SK-MEL-5 (cell line): Measurements from ENCODE around the gene TMEM53. TPM values are rescaled to one million over a fixed set of nuclear protein-coding genes. Genes with fewer than 3 reads are reported as not detected.

Source experiments
- DNase-seq: peaks from one replicate; pipeline ENCODE4 v3.0.0-alpha.2; 2016; ENCODE audit warnings: low read depth, low spot score
- in situ Hi-C: cut with HindIII; loops from 2 replicates; pipeline ENCODE4 v1.10.0; 2016; ENCODE audit warnings: low sequenced_read_pairs, high pct_unique_total_duplicates, low pct_unique_long_range_greater_than_20kb
- polyA plus RNA-seq, 2 experiments: library from polyadenylated mRNA; depleted of rRNA; stranded (reverse); fragments of >200 nt; gene quantifications; 2 replicates each; pipeline ENCODE4 v1.2.3, GENCODE V29; 2015
- total RNA-seq: library from RNA; depleted of rRNA; stranded (reverse); fragments of >200 nt; shearing (Covaris generic); gene quantifications from 2 replicates; pipeline ENCODE4 v1.2.3, GENCODE V29; 2014; rRNA removed

TMEM53 gene
- total RNA-seq, result 18.0 and 20.0 TPM in 2 replicates
- polyA plus RNA-seq (2015; cell fraction: cytosol; rRNA removed), result 24.3 and 25.4 TPM in 2 replicates
- 10.3 and 12.4 TPM in 2 replicates for polyA plus RNA-seq (2015; cell fraction: nucleus; rRNA removed)

- peak; percentile 99 for DNase-seq
- in situ Hi-C loops, result no loop called here
Observed at GRCh38 chr1:44674113-44675000, at the start of gene TMEM53, which contains the start of gene ARMH1. Gene TMEM53, minus strand, starts transcription at chr1:44674481. Its CDS starts 90 bp downstream, at chr1:44674391. Gene ARMH1, plus strand, starts transcription at chr1:44674714. Its CDS starts 14,984 bp downstream, at chr1:44689698.

GRCh38 chr1:44723496-44724295 is 49.4 kb upstream of the TMEM53 start:
- in situ Hi-C loops, result no loop called here

GRCh38 chr1:44723064-44723463 is 48.8 kb upstream of the TMEM53 start:
- in situ Hi-C loops, result no loop called here
- DNase-seq, result no peak

More at GRCh38 chr1:44723496-44724295, 49.4 kb upstream of the TMEM53 start:
- no peak for DNase-seq

GRCh38 chr1:44721485-44722361 is 47.4 kb upstream of the TMEM53 start:
- in situ Hi-C loops, result no loop called here
- peak; percentile 96 for DNase-seq

GRCh38 chr1:44720281-44720680 is 46.0 kb upstream of the TMEM53 start:
- no peak for DNase-seq
- in situ Hi-C loops, result no loop called here

- no peak for DNase-seq
- in situ Hi-C loops, result no loop called here
Observed at GRCh38 chr1:44719318-44719717, 45.0 kb upstream of the TMEM53 start.

GRCh38 chr1:44718091-44718490 is 43.8 kb upstream of the TMEM53 start:
- in situ Hi-C loops, result no loop called here
- no peak for DNase-seq

GRCh38 chr1:44717653-44718052 is 43.4 kb upstream of the TMEM53 start:
- DNase-seq, result no peak
- in situ Hi-C loops, result no loop called here

- in situ Hi-C loops, result no loop called here
- DNase-seq, result no peak
Observed at GRCh38 chr1:44717156-44717555, 42.9 kb upstream of the TMEM53 start.

- in situ Hi-C loops, result no loop called here
- peak; percentile 83 for DNase-seq
Observed at GRCh38 chr1:44714944-44715571, 40.8 kb upstream of the TMEM53 start.

GRCh38 chr1:44714532-44714931 is 40.3 kb upstream of the TMEM53 start:
- in situ Hi-C loops, result no loop called here
- no peak for DNase-seq

GRCh38 chr1:44713321-44713781 is 39.1 kb upstream of the TMEM53 start:
- in situ Hi-C loops, result no loop called here
- DNase-seq, result no peak

- in situ Hi-C loops, result no loop called here
- DNase-seq, result peak; percentile 68
Observed at GRCh38 chr1:44707959-44708831, 33.9 kb upstream of the TMEM53 start.

- in situ Hi-C loops, result no loop called here
- no peak for DNase-seq
Observed at GRCh38 chr1:44707112-44707881, 33.0 kb upstream of the TMEM53 start.

GRCh38 chr1:44705938-44706337 is 31.7 kb upstream of the TMEM53 start:
- in situ Hi-C loops, result no loop called here
- DNase-seq, result no peak
